ENCODE results near the gene IMPG2. TPM values are rescaled to one million over a fixed set of nuclear protein-coding genes. Genes with fewer than 3 reads are reported as not detected.

IMPG2 gene
- total RNA-seq, 1 experiment from 2014 or later: 0.04 TPM

- Histone ChIP-seq H3K9me3 (ENCODE audit: control insufficient read depth, low read depth, low read length) (no peaks in the 10 kb centered on the region), H3K14ac (ENCODE audit: insufficient read depth, low read length) (no peak overlapping the region), H3K4me1 (ENCODE audit: insufficient read depth, low read length) (no peaks in the 10 kb centered on the region), H4K5ac (ENCODE audit: insufficient read length, low read depth, low read length) (no peak overlapping the region), H3T11ph (ENCODE audit: low read length) (no peak overlapping the region), H2BK5ac (ENCODE audit: insufficient read length, low read length) (no peak overlapping the region), H2BK15ac (ENCODE audit: low read depth, low read length) (no peak overlapping the region), H3K79me1 (ENCODE audit: insufficient read depth, low read depth, low read length, poor library complexity, severe bottlenecking) (no peaks in the 10 kb centered on the region), H2AK5ac (ENCODE audit: insufficient read length, low read length) (no peak overlapping the region), H3K56ac (ENCODE audit: insufficient read length, low read depth, low read length) (no peak overlapping the region), H4K91ac (ENCODE audit: insufficient read length, low read depth, low read length) (no peak overlapping the region), H3K23me2 (ENCODE audit: insufficient read length, low read depth, low read length, poor library complexity, severe bottlenecking) (no peaks in the 10 kb centered on the region), H3K9ac (ENCODE audit: extremely low read depth, insufficient read length, low read length) (no peak overlapping the region), H2BK12ac (ENCODE audit: insufficient read length, low read depth, low read length) (no peak overlapping the region), H3K27me3 (ENCODE audit: insufficient read depth, low read length) (no peaks in the 10 kb centered on the region), H4K20me1 (ENCODE audit: control insufficient read depth, insufficient read depth, insufficient read length) (no peaks in the 10 kb centered on the region), H2AFZ (ENCODE audit: low read length) (no peak overlapping the region), H3K4me2 (ENCODE audit: insufficient read depth, insufficient read length, low read length) (no peak overlapping the region), H3K4ac (ENCODE audit: low read depth, low read length) (no peak overlapping the region), H4K8ac (replicated peaks; ENCODE audit: insufficient read length, low read depth, low read length) (no peak overlapping the region), H2BK120ac (ENCODE audit: low read depth, low read length, poor library complexity, severe bottlenecking) (no peak overlapping the region), H2BK20ac (ENCODE audit: low read depth, low read length, poor library complexity, severe bottlenecking) (no peak overlapping the region), H3K27ac (ENCODE audit: insufficient read length, low read depth, low read length) (no peak overlapping the region), H3K79me2 (ENCODE audit: insufficient read depth, low read length) (no peaks in the 10 kb centered on the region), H3K23ac (ENCODE audit: insufficient read length, low read depth, low read length) (no peak overlapping the region), H3K18ac (ENCODE audit: insufficient read length, low read depth, low read length) (no peak overlapping the region)
- Mint-ChIP-seq H3K36me3 (ENCODE audit: insufficient read depth in 1 of 3, low read depth in 3 of 3) (no peaks in the 10 kb centered on the region), H3K27ac (no peak overlapping the region), H3K4me1 (no peaks in the 10 kb centered on the region), H3K9me3 (no peaks in the 10 kb centered on the region), H3K4me3 (no peak overlapping the region), H3K27me3 (ENCODE audit: low read depth) (no peaks in the 10 kb centered on the region)
- DNase-seq: no peak
- no peak for TF ChIP-seq CTCF (conservative IDR thresholded peaks at IDR 0.05)
Observed at GRCh38 chr3:101181801-101182200, 138.6 kb downstream of the IMPG2 start.

Data from H9 (cell line).